Caco-2 (cell line): ENCODE data around the gene WARS2. TPM values are rescaled to one million over a fixed set of nuclear protein-coding genes. Genes with fewer than 3 reads are reported as not detected.

ENCODE experiments used
- BruUV-seq: library from RNA; stranded (reverse); fragments of 400-500 nt; replicated peaks from 2 replicates; lab custom pipeline; 2021; lab: Mats Ljungman, UMichigan
- CTCF ChIA-PET: fragments of 300-600 bp; sonication (Branson Sonifier 250); formaldehyde crosslinking; loops from one replicate; lab custom pipeline; 2022; ENCODE audit warnings: antibody characterized with exemption; lab: Charles Lee
- POLR2A ChIA-PET: fragments of 300-600 bp; sonication (Branson Sonifier 250); formaldehyde crosslinking; loops from one replicate; lab custom pipeline; 2022; ENCODE audit warnings: antibody characterized with exemption; lab: Charles Lee
- DNase-seq, 2 experiments: peaks; one replicate each; pipeline versions ENCODE4 v3.0.0 to v3.0.0-alpha.2; 2020 to 2022
- H3K27me3 ChIP-seq: replicated peaks from 2 replicates; pipeline ENCODE4 v1.6.0; 2011; ENCODE audit warnings: low read length; ENCODE audit not compliant: control insufficient read depth, insufficient read depth
- H3K36me3 ChIP-seq: 2 replicates; pipeline ENCODE4 v1.5.1; 2011; ENCODE audit warnings: low read length; ENCODE audit not compliant: control insufficient read depth, insufficient read depth
- H3K4me1 ChIP-seq: fragments of 250-450 bp; sonication (Bioruptor Pico); 2 replicates; pipeline ENCODE4 v1.5.1; 2020; ENCODE audit warnings: mild to moderate bottlenecking
- H3K4me3 ChIP-seq: 2 replicates; pipeline ENCODE4 v1.5.1; 2011; ENCODE audit warnings: low read depth, mild to moderate bottlenecking, control low read depth, low read length
- H3K9me3 ChIP-seq: fragments of 250-450 bp; sonication (Bioruptor Pico); 2 replicates; pipeline ENCODE4 v1.5.1; 2020; ENCODE audit warnings: mild to moderate bottlenecking, moderate library complexity
- H3K27ac Mint-ChIP-seq: one replicate; pipeline ENCODE4 v1.8.0; 2022; ENCODE audit warnings: mixed read lengths; ENCODE audit not compliant: unreplicated experiment
- H3K27me3 Mint-ChIP-seq: one replicate; pipeline ENCODE4 v1.8.0; 2022; ENCODE audit warnings: mixed read lengths; ENCODE audit not compliant: insufficient read depth, unreplicated experiment
- H3K36me3 Mint-ChIP-seq: one replicate; pipeline ENCODE4 v1.8.0; 2022; ENCODE audit warnings: mild to moderate bottlenecking, mixed read lengths; ENCODE audit not compliant: insufficient read depth, unreplicated experiment
- H3K4me1 Mint-ChIP-seq: one replicate; pipeline ENCODE4 v1.8.0; 2022; ENCODE audit warnings: low read depth, mixed read lengths; ENCODE audit not compliant: unreplicated experiment
- H3K4me3 Mint-ChIP-seq: one replicate; pipeline ENCODE4 v1.8.0; 2022; ENCODE audit warnings: mild to moderate bottlenecking, moderate library complexity, mixed read lengths; ENCODE audit not compliant: unreplicated experiment
- H3K9me3 Mint-ChIP-seq: one replicate; pipeline ENCODE4 v1.8.0; 2022; ENCODE audit warnings: mixed read lengths; ENCODE audit not compliant: unreplicated experiment
- CTCF ChIP-seq, 2 experiments: fragments of 200-600 bp in 1 of 2; IDR thresholded peaks; 1 replicate in 1 of 2; 2 replicates in 1 of 2; pipeline versions ENCODE4 v1.5.1 to v1.8.0; 2011 to 2022; ENCODE audit warnings: antibody characterized with exemption in 1 of 2, control low read depth in 1 of 2, inconsistent platforms in 1 of 2, low read depth in 1 of 2, low read length in 1 of 2, mild to moderate bottlenecking in 1 of 2, moderate library complexity in 1 of 2; ENCODE audit not compliant: insufficient read depth in 1 of 2, severe bottlenecking in 1 of 2, unreplicated experiment in 1 of 2
- intact Hi-C: fragments of 100-400 bp; cut with micrococcal nuclease; formaldehyde crosslinking; loops from one replicate; pipeline ENCODE4 v1.10.0; 2022; ENCODE audit not compliant: unreplicated experiment
- total RNA-seq: library from RNA; stranded (reverse); gene quantifications from 2 replicates; pipeline ENCODE4 v1.2.3, GENCODE V29; 2022

Gene WARS2
- total RNA-seq, 1 experiment from 2014 or later = 11.9 TPM

- H3K36me3 ChIP-seq = no peaks in the 10 kb centered on the region
These were observed 38.4 kb downstream of the WARS2 start for GRCh38 chr1:119102051-119102450.

GRCh38 chr1:119101563-119101962 lies 38.9 kb downstream of the WARS2 start:
- POLR2A ChIA-PET = no interaction called here
- Histone ChIP-seq H3K27me3 (no peaks in the 10 kb centered on the region), H3K36me3 (no peaks in the 10 kb centered on the region), H3K4me3 (no peak overlapping the region), H3K4me1 (no peaks in the 10 kb centered on the region), H3K9me3 (no peaks in the 10 kb centered on the region)
- CTCF ChIA-PET = no interaction called here
- Mint-ChIP-seq H3K36me3 (no peaks in the 10 kb centered on the region), H3K9me3 (no peaks in the 10 kb centered on the region), H3K27me3 (no peaks in the 10 kb centered on the region), H3K4me3 (no peak overlapping the region), H3K27ac (no peak overlapping the region), H3K4me1 (peaks cover 6% of the 10 kb centered on the region)
- no peak for DNase-seq
- no TSS peak for BruUV-seq
- intact Hi-C loops = no loop called here
- TF ChIP-seq CTCF (IDR thresholded peaks at IDR 0.05; ENCODE audit: insufficient read depth in 1 of 2, low read depth in 1 of 2, low read length in 1 of 2, severe bottlenecking in 1 of 2, unreplicated experiment in 1 of 2) = no peak

More at GRCh38 chr1:119102051-119102450, 38.4 kb downstream of the WARS2 start:
- Mint-ChIP-seq H3K27me3 (no peaks in the 10 kb centered on the region), H3K9me3 (no peaks in the 10 kb centered on the region), H3K36me3 (no peaks in the 10 kb centered on the region), H3K4me3 (no peak overlapping the region), H3K27ac (no peak overlapping the region), H3K4me1 (peaks cover 6% of the 10 kb centered on the region)
- Histone ChIP-seq H3K9me3 (no peaks in the 10 kb centered on the region), H3K4me1 (no peaks in the 10 kb centered on the region), H3K4me3 (no peak overlapping the region), H3K27me3 (no peaks in the 10 kb centered on the region)
- POLR2A ChIA-PET = no interaction called here
- DNase-seq = no peak
- CTCF ChIA-PET = no interaction called here
- intact Hi-C loops = no loop called here
- no TSS peak for BruUV-seq
- TF ChIP-seq CTCF (IDR thresholded peaks at IDR 0.05; ENCODE audit: insufficient read depth in 1 of 2, low read depth in 1 of 2, low read length in 1 of 2, severe bottlenecking in 1 of 2, unreplicated experiment in 1 of 2) = no peak

- Histone ChIP-seq H3K4me3 (no peak overlapping the region), H3K9me3 (no peaks in the 10 kb centered on the region), H3K4me1 (no peaks in the 10 kb centered on the region), H3K27me3 (no peaks in the 10 kb centered on the region), H3K36me3 (no peaks in the 10 kb centered on the region)
- no peaks in the 10 kb centered on the region for H3K27me3 Mint-ChIP-seq
- no peak for TF ChIP-seq CTCF (IDR thresholded peaks at IDR 0.05; ENCODE audit: insufficient read depth in 1 of 2, low read depth in 1 of 2, low read length in 1 of 2, severe bottlenecking in 1 of 2, unreplicated experiment in 1 of 2)
- no peak overlapping the region for H3K27ac Mint-ChIP-seq
- H3K4me1 Mint-ChIP-seq = peaks cover 6% of the 10 kb centered on the region
- intact Hi-C loops = no loop called here
- ChIA-PET CTCF (no interaction called here), POLR2A (no interaction called here)
- no TSS peak for BruUV-seq
- no peak for DNase-seq
- H3K9me3 Mint-ChIP-seq = no peaks in the 10 kb centered on the region
- H3K36me3 Mint-ChIP-seq = no peaks in the 10 kb centered on the region
- H3K4me3 Mint-ChIP-seq = no peak overlapping the region
These were observed 40.7 kb downstream of the WARS2 start for GRCh38 chr1:119099775-119100174.
